HG02885 (cell line): ENCODE measurements around the gene CCAR1.
"Not testable (repeated sequence)": the region's sequence is repeated elsewhere in the genome, so short reads cannot be mapped to it uniquely, and the experiment has no call there.

Experiments used
- ATAC-seq: cut with Tn5 transposase; IDR thresholded peaks from one replicate; pipeline ENCODE4 v1.9.1; 2021; ENCODE audit warnings: mild to moderate bottlenecking; ENCODE audit not compliant: unreplicated experiment, poor library complexity

CCAR1 gene

DNA sequence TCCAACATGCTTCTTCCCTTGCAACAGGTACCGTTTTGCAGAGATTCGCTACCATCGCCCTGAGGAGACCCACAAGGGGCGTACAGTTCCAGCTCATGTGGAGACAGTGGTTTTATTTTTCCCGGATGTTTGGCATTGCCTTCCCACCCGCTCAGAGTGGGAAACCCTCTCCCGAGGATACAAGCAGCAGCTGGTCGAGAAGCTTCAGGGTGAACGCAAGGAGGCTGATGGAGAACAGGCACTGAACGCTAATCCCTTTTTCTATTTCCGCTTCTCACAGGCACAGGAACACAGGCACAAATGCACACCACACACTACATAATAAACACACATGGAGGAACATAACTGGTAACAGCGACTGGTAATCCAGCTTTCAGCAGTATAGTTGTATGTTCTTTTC is 35.2 kb downstream of the CCAR1 start:
- ATAC-seq: no peak

GRCh38 chr10:68756766-68757165 is 35.7 kb downstream of the CCAR1 start:
- no peak for ATAC-seq

DNA sequence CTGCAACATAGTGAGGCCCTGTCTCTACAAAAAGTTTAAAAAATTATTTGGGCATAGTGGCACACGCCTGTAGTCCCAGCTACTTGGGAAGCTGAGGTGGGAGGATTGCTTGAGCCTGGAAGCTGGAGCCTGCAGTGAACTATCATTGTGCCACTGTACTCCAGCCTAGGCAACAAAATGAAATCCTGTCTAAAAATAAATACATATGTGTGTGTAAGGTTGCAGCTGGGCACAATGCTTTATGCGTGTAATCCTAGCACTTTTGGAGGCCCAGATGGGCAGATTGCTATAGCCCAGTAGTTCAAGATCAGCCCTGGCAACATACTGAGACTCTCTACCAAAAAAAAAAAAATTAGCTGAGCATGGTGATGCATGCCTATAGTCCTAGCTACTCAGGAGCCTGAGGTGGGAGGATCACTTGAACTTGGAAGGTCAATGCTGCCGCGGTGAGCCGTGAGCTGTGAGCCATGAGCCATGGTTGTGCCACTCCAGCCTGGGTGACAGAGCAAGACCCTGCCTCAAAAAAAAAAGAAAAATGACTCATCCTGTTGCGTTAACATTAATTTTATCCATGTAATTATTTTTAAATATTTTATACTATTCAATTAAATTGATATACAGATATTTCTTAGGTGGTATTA is 38.3 kb downstream of the CCAR1 start:
- no peak for ATAC-seq

- no peak for ATAC-seq
These were observed 38.9 kb downstream of the CCAR1 start for GRCh38 chr10:68759967-68760366.

- ATAC-seq: not testable (repeated sequence)
These were observed 46.4 kb downstream of the CCAR1 start for GRCh38 chr10:68767407-68767806.

DNA sequence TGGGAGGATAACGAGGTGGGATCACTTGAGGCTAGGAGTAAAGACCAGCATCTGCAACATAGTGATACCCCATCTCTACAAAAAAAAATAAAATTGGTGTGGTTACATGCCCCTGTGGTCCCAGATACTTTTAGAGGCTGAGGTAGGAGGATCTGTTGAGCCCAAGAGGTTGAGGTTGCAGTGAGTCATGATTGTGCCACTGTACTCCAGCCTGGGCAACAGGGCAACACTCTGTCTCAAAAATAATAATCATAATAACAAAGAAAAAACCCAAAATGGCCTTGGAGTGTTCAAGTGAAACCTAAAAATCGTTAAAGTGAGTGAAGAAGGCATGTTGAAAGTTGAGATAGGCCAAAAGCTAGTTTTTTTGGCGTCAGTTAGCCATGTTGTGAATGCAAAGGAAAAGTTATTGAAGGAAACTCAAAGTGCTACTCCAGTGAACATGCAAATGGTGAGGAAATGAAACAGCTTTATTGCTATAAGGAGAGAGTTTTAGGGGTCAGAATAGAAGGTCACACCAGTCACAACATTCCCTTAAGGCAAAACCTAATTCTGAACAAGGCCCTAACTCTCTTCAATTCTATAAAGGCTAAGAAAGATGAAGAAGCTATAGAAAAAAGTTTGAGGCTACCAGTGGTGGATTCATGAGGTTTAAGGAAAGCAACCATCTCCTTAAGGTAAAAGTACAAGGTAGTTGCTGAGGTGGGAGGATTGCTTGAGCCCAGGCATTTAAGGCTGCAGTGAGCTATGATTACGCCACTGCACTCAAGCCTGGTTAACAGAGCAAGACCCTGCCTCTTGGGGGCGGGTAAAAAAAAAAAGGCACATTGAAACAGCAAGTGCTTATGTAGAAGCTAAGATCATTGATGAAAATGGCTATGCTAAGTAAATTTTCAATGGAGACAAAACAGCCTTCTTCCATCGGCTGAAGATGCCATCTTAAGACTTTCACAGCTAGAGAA is 60.9 kb downstream of the CCAR1 start:
- no peak for ATAC-seq

DNA sequence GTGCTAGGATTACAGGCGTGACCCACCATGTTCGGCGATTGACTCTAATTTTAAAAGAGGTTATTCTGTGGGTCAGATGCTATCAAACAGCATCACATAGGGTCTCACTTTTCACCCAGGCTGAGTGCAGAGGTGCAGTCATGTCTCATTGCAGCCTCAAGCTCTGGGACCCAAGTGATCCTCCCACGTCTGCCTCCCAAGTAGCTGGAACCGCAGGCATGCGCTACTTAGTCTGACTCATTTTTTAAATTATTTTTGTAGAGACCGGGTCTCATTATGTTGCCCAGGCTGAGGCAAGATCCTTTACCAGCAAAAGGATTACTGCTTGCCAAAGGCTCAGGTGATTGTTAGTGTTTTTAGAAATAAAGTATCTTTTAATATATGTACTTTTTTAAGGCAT is 63.4 kb downstream of the CCAR1 start:
- ATAC-seq: no peak

- no peak for ATAC-seq
These were observed 66.8 kb downstream of the CCAR1 start for GRCh38 chr10:68787813-68788212.

DNA sequence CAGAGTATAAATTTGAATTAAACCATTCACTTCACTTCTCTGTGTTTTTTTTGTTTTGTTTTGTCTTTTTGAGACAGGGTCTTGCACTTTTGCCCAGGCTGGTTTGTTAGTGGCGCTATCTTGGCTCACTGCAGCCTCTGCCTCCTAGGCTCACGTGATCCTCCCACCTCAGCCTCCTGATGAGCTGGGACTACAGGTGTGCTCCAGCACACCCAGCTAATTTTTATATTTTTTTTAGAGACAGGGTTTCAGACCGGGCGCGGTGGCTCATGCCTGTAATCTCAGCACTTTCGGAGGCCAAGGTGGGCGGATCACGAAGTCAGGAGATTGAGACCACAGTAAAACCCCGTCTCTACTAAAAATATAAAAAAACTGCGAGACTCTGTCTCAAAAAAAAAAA is 69.4 kb downstream of the CCAR1 start:
- no peak for ATAC-seq

DNA sequence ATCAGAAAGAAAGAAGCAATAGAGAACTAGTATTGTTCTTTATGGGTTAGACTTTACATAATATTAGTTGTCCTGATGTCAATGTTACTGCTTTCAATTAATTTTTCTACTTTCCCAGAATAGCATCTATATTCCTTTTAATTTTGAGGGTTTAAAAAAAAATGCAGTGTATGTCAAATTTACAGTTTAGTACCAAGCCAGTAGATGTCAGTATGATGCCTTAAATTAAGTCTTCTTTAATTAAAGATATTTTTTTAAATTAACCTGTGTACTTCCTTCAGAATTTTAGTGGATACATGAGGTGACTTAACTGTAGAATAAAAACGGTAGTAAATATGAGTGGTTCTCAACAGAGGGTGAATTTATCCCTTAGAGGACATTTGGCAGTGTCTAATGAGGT is 71.1 kb downstream of the CCAR1 start:
- no peak for ATAC-seq

- no peak for ATAC-seq
These were observed 75.0 kb downstream of the CCAR1 start for GRCh38 chr10:68795886-68796532.

DNA sequence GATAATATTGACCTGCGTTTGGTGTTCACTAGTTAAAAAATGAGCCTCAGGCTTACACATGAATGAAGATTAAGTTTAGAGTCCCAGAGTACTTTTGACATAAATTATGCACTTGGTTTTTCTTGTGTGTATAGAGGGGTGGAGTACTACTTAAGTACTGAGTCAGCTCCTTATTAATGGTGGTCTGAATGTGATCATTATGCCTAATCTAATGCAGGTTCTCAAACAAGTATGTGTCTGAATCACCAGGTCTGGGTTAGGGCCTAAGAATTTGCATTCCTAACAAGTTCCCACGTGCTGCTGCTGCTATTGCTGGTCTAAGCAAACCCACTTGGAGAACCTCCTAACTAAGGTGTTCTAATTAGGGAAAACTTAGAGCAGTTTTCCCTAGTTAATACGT is 75.6 kb downstream of the CCAR1 start:
- no peak for ATAC-seq

DNA sequence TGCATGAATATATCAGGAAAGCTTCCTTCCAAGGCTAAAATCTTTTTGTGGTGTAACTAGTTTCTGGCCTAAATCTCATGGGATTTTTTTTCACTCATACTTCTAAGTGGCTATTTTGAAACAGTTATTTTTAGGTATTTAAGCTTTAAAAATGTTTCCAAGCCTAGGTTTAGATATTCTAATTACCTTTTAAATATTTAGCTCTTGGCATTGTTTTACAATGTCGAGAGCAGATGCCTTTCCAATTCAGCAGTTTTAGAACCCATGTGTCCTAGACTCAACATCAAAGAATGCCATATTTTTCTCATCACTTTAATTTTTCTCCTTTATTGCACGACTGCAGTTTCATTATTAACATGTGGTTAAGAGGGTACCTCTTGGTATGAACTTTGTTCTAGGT is 79.2 kb downstream of the CCAR1 start:
- ATAC-seq: no peak

- no peak for ATAC-seq
These were observed 83.7 kb downstream of the CCAR1 start for GRCh38 chr10:68804692-68805091.

DNA sequence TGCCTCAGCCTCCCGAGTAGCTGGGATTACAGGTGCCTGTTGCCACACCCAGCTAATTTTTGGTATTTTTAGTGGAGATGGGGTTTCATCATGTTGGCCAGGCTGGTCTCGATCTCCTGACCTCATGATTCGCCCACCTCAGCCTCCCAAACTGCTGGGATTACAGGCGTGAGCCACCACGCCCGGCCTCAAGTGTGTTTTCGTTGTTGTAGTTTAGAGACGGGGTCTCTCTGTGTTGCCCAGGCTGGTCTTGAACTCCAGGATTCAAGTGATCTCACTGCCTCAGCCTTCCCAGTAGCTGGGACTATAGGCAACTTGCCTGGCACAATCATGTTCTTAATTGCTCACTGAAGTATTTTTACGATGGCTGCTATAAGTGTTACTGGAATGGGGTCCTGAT is 89.8 kb downstream of the CCAR1 start:
- ATAC-seq: not testable (repeated sequence)

DNA sequence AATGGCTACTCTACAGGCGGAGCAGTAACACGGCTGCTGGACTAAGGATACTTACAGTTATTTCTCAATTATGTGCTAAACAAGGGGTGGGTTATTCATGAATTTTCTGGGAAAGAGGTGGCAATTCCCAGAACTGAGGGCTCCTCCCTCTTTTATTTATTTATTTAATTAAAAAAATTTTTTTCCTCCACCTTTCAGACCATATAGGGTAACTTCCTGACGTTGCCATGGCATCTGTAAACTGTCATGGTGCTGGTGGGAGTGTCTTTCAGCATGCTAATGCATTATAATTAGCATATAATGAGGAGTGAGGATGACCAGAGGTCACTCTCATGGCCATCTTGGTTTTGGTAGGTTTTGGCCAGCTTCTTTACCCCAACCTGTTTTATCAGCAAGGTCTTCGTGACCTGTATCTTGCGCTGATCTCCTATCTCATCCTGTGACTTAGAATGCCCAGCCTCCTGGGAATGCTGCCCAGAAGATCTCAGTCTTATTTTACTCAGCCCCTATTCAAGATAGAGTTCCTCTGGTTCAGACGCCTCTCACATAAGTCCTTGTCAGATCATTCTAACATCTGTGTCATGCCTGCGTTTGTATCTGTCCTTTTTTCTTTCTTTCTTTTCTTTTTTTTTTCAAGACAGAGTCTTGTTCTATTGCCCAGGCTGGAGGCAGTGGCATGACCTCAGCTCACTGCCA is 90.4 kb downstream of the CCAR1 start:
- ATAC-seq: no peak

DNA sequence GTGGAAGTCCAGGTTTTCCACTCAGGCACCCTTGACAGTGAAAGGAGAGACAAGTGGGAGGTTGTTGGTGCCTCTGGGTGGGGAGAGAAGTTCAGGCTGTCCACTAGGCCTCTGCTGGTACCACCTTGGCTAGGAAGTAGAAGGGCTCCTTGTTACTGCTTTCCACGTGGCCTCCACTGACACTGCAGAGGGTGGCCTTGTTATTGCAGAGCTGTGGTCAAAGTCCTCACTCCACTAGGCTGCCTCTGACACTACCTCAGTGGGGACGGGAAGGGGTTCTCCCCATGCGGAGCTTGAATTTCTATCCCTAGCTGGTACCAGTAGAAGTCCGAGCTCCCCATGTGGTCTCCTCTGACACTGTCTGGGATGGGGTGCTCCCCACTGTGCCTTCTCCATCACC is 91.4 kb downstream of the CCAR1 start:
- ATAC-seq: no peak

GRCh38 chr10:68813559-68813958 is 92.5 kb downstream of the CCAR1 start:
- ATAC-seq: no peak

- ATAC-seq: no peak
These were observed 95.9 kb downstream of the CCAR1 start for GRCh38 chr10:68816796-68817412.

DNA sequence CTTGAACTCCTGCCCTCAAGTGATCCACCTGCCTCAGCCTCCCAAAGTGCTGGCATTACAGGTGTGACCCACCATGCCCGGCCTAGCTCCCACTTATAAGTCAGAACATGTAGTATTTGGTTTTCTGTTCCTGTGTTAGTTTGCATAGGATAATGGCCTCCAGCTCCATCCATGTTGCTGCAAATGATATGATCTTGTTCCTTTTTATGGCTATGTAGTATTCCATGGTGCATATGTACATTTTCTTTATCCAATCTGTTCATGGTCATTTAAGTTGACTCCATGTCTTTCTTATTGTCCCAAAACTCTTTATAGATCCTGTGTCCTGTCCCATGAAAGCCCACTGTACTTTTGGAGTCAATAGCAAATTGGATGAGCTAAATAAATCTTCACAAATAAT is 99.3 kb downstream of the CCAR1 start:
- not testable (repeated sequence) for ATAC-seq
